OCI-LY1 (cell line): ENCODE data around the gene PRLHR.

Experiments used
- H2AFZ ChIP-seq: fragments of 200-600 bp; sonication (generic), shearing (Covaris generic); 2 replicates; pipeline ENCODE4 v1.6.0; 2014; ENCODE audit warnings: antibody characterized with exemption, mild to moderate bottlenecking, low read length
- H3F3A ChIP-seq: fragments of 200-600 bp; sonication (generic), shearing (Covaris generic); 2 replicates; pipeline ENCODE4 v1.6.0; 2014; ENCODE audit warnings: mild to moderate bottlenecking, antibody characterized with exemption, low read length, moderate library complexity; ENCODE audit not compliant: insufficient read depth
- H3K27ac ChIP-seq: fragments of 200-600 bp; sonication (generic); 2 replicates; pipeline ENCODE4 v1.5.1; 2014; ENCODE audit warnings: low read length, mixed run types, mild to moderate bottlenecking, low read depth; ENCODE audit not compliant: poor library complexity, severe bottlenecking
- H3K27me3 ChIP-seq: fragments of 200-600 bp; sonication (generic); 2 replicates; pipeline ENCODE4 v1.6.0; 2014; ENCODE audit warnings: antibody characterized with exemption, mild to moderate bottlenecking, low read length, moderate library complexity; ENCODE audit not compliant: insufficient read depth
- H3K36me3 ChIP-seq: fragments of 200-600 bp; sonication (generic); 2 replicates; pipeline ENCODE4 v1.6.1; 2014; ENCODE audit warnings: mild to moderate bottlenecking, antibody characterized with exemption, low read length, moderate library complexity, mixed read lengths; ENCODE audit not compliant: insufficient read depth
- H3K4me1 ChIP-seq: fragments of 200-600 bp; sonication (generic); 2 replicates; pipeline ENCODE4 v1.5.1; 2014; ENCODE audit warnings: mild to moderate bottlenecking, low read length, moderate library complexity; ENCODE audit not compliant: insufficient read depth, severe bottlenecking
- H3K4me2 ChIP-seq: fragments of 200-600 bp; sonication (generic), shearing (Covaris generic); 2 replicates; pipeline ENCODE4 v1.6.1; 2014; ENCODE audit warnings: low read length
- H3K4me3 ChIP-seq: fragments of 200-600 bp; sonication (generic); 2 replicates; pipeline ENCODE4 v1.5.1; 2014; ENCODE audit warnings: low read length, low read depth, mild to moderate bottlenecking, mixed read lengths; ENCODE audit not compliant: poor library complexity, severe bottlenecking
- H3K79me2 ChIP-seq: fragments of 200-600 bp; shearing (Covaris generic); 2 replicates; pipeline ENCODE4 v1.6.1; 2016; ENCODE audit warnings: mixed run types, low read length, mixed read lengths; ENCODE audit not compliant: insufficient read depth
- H3K9ac ChIP-seq: fragments of 200-600 bp; sonication (generic), shearing (Covaris generic); 2 replicates; pipeline ENCODE4 v1.6.1; 2014; ENCODE audit warnings: mild to moderate bottlenecking, low read length, mixed read lengths
- H3K9me2 ChIP-seq: fragments of 200-600 bp; sonication (generic), shearing (Covaris generic); 2 replicates; pipeline ENCODE4 v1.6.1; 2014; ENCODE audit warnings: low read depth, mild to moderate bottlenecking, low read length, mixed read lengths
- H3K9me3 ChIP-seq: fragments of 200-600 bp; shearing (Covaris generic); 2 replicates; pipeline ENCODE4 v1.6.1; 2014; ENCODE audit warnings: low read length, mixed read lengths
- H4K20me1 ChIP-seq: fragments of 200-600 bp; sonication (generic), shearing (Covaris generic); 2 replicates; pipeline ENCODE4 v1.6.0; 2016; ENCODE audit warnings: mild to moderate bottlenecking, low read length; ENCODE audit not compliant: insufficient read depth
- EZH2 ChIP-seq: fragments of 200-600 bp; sonication (generic), shearing (Covaris generic); IDR thresholded peaks from 2 replicates; pipeline ENCODE4 v1.8.0; 2017; ENCODE audit warnings: borderline replicate concordance, mixed run types, mild to moderate bottlenecking, antibody characterized with exemption, low read length, moderate library complexity, mixed read lengths
- TF ChIP-seq, protein P1 (sequence below): fragments of 200-600 bp; sonication (generic), shearing (Covaris generic); IDR thresholded peaks from 2 replicates; pipeline ENCODE4 v1.5.1; 2017; ENCODE audit warnings: mild to moderate bottlenecking, antibody characterized with exemption, low read length, moderate library complexity, mixed read lengths

Gene PRLHR

DNA sequence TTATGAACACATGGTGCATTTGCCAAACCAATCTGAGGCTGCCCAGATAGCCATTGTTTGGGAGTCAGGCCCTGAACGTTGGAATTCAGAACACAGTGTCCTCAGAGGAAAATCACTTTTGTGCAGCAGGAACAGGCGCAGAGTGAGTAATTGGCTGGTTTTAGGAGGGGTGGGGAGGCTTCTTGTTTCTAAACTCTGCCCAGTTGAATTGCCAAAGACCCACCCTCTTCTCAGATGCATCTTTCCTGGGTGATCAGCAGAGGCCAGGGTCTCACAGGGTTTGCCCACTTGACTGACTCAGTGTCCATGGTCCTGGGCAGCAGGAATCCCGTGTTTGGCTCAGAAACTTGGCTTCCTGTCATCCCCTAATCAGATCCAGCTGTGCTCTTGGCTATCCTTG, 24.3 kb downstream of the PRLHR start:
- Histone ChIP-seq H3K27ac (no peak overlapping the region), H3K36me3 (no peaks in the 10 kb centered on the region), H3K4me3 (no peak overlapping the region), H3K9me2 (no peaks in the 10 kb centered on the region), H3K9ac (no peak overlapping the region), H3K27me3 (no peaks in the 10 kb centered on the region), H3K79me2 (no peaks in the 10 kb centered on the region), H4K20me1 (no peaks in the 10 kb centered on the region), H3K4me1 (no peaks in the 10 kb centered on the region), H2AFZ (no peak overlapping the region), H3K9me3 (no peaks in the 10 kb centered on the region), H3K4me2 (no peak overlapping the region), H3F3A (no peaks in the 10 kb centered on the region)
- TF ChIP-seq, protein P1, sequence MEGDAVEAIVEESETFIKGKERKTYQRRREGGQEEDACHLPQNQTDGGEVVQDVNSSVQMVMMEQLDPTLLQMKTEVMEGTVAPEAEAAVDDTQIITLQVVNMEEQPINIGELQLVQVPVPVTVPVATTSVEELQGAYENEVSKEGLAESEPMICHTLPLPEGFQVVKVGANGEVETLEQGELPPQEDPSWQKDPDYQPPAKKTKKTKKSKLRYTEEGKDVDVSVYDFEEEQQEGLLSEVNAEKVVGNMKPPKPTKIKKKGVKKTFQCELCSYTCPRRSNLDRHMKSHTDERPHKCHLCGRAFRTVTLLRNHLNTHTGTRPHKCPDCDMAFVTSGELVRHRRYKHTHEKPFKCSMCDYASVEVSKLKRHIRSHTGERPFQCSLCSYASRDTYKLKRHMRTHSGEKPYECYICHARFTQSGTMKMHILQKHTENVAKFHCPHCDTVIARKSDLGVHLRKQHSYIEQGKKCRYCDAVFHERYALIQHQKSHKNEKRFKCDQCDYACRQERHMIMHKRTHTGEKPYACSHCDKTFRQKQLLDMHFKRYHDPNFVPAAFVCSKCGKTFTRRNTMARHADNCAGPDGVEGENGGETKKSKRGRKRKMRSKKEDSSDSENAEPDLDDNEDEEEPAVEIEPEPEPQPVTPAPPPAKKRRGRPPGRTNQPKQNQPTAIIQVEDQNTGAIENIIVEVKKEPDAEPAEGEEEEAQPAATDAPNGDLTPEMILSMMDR, result no peak
- TF ChIP-seq EZH2, result no peak

DNA sequence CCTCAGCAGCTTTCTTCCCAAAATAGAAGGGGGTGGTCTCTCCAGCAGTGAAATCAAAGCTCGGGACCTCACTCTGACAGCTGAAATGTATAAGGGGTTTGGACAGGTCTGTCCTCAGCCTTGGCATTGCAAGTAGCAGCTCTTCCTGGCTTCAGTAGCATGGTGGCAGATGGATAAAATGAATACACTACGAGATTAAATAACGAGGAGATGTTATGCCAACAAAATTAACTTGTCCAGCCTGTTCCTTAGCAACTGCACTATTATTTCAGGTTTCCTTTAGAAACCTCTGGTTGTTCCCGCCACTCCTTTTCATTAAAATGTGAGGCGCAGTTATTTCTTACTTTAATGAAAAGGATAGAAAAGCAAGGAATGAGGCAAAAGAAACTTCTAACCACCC, 24.9 kb downstream of the PRLHR start:
- no peak for TF ChIP-seq EZH2
- TF ChIP-seq, protein P1, result no peak
- Histone ChIP-seq H3K27ac (no peak overlapping the region), H3F3A (no peaks in the 10 kb centered on the region), H3K9me2 (no peaks in the 10 kb centered on the region), H3K9me3 (no peaks in the 10 kb centered on the region), H3K4me1 (no peaks in the 10 kb centered on the region), H3K4me3 (no peak overlapping the region), H3K79me2 (no peaks in the 10 kb centered on the region), H3K9ac (no peak overlapping the region), H2AFZ (no peak overlapping the region), H3K4me2 (no peak overlapping the region), H4K20me1 (no peaks in the 10 kb centered on the region), H3K36me3 (no peaks in the 10 kb centered on the region), H3K27me3 (no peaks in the 10 kb centered on the region)

DNA sequence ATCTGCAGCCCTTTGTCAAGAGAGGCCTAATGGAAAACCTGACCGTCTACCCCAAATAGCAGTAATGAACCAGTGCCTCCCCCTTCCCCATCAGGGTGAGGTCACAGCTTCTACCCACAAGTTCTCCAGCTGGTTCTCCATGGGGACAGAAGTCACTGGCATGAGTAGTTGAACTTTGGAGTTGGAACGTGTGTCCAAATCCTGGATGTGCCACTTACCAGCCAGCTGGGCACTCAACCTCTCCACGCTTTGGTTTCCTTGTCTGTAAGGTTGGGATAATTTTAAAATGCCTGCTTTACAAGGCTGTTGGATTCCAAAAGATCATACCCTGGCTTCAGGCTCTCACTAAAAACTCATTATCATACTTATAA, 25.6 kb downstream of the PRLHR start:
- Histone ChIP-seq H3K9me2 (no peaks in the 10 kb centered on the region), H3K27ac (no peak overlapping the region), H3K9ac (no peak overlapping the region), H3K4me2 (no peak overlapping the region), H3K9me3 (no peaks in the 10 kb centered on the region), H2AFZ (no peak overlapping the region), H3K4me1 (no peaks in the 10 kb centered on the region), H4K20me1 (no peaks in the 10 kb centered on the region), H3K4me3 (no peak overlapping the region), H3F3A (no peaks in the 10 kb centered on the region), H3K79me2 (no peaks in the 10 kb centered on the region), H3K36me3 (no peaks in the 10 kb centered on the region), H3K27me3 (no peaks in the 10 kb centered on the region)
- no peak for TF ChIP-seq EZH2
- TF ChIP-seq, protein P1, result no peak
